ENCODE measurements around the gene DHH.

Gene DHH

DNA sequence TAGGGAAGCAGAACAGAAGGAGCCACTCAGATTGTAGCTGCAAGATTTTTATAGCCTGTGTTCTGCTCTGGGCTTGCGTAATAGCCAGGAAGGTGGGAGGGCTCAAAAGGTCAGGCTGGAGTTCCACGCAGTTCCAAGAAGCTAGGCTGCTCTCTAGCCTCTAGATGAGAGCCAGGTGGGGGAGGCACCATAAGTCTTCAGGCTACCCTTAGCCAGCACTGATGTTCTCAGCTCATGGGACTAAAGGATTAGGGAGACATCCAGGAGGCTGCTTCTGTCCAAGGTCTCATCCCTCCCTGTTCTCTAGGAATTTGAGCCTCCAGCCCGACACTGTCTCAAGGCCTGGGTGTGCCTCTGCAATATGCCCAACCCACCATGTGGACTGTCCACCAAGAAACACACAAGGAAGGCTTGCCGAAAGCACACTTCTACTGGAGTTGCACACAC lies 14.4 kb upstream of the DHH start:
- peak overlapping the region; percentile 88 for H3K4me3 ChIP-seq (ENCODE audit: control insufficient read depth, low read depth, low read length)
- DNase-seq (ENCODE audit: low read depth), result no peak

GRCh38 chr12:49105504-49106084 lies 11.0 kb upstream of the DHH start:
- no peak for TF ChIP-seq CTCF (IDR thresholded peaks at IDR 0.05; ENCODE audit: control insufficient read depth, insufficient read depth, low read depth, low read length, missing control alignments)

More for the DNA sequence above, 14.4 kb upstream of the DHH start:
- TF ChIP-seq CTCF (IDR thresholded peaks at IDR 0.05; ENCODE audit: control insufficient read depth, insufficient read depth, low read depth, low read length, missing control alignments), result no peak

GRCh38 chr12:49104822-49105221 lies 10.2 kb upstream of the DHH start:
- no peak for TF ChIP-seq CTCF (IDR thresholded peaks at IDR 0.05; ENCODE audit: control insufficient read depth, insufficient read depth, low read depth, low read length, missing control alignments)
- DNase-seq (ENCODE audit: low read depth), result no peak
- H3K4me3 ChIP-seq (ENCODE audit: control insufficient read depth, low read depth, low read length), result no peak overlapping the region

More at GRCh38 chr12:49105504-49106084, 11.0 kb upstream of the DHH start:
- H3K4me3 ChIP-seq (ENCODE audit: control insufficient read depth, low read depth, low read length), result no peak overlapping the region
- DNase-seq (ENCODE audit: low read depth), result no peak

GRCh38 chr12:49100380-49100779 lies 5.8 kb upstream of the DHH start:
- no peak for TF ChIP-seq CTCF (IDR thresholded peaks at IDR 0.05; ENCODE audit: control insufficient read depth, insufficient read depth, low read depth, low read length, missing control alignments)
- no peak overlapping the region for H3K4me3 ChIP-seq (ENCODE audit: control insufficient read depth, low read depth, low read length)
- no peak for DNase-seq (ENCODE audit: low read depth)

DNA sequence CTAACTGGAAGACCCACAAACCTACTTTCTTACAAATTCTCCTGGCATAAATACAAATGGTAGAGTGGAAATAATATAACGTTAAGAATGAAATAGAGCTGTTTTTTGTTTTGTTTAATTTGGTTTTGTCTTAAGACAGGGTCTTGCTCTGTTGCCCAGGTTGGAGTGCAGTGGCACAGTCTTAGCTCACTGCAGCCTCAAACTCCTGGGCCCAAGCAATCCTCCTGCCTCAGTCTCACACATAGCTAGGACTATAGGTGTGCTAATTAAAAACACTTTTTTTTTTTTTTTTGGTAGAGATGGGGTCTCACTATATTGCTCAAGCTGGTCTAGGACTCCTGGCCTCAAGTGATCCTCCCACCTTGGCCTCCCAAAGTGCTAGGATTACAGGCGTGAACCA lies 4.1 kb upstream of the DHH start:
- H3K4me3 ChIP-seq (ENCODE audit: control insufficient read depth, low read depth, low read length), result no peak overlapping the region
- no peak for DNase-seq (ENCODE audit: low read depth)
- TF ChIP-seq CTCF (IDR thresholded peaks at IDR 0.05; ENCODE audit: control insufficient read depth, insufficient read depth, low read depth, low read length, missing control alignments), result no peak

DNA sequence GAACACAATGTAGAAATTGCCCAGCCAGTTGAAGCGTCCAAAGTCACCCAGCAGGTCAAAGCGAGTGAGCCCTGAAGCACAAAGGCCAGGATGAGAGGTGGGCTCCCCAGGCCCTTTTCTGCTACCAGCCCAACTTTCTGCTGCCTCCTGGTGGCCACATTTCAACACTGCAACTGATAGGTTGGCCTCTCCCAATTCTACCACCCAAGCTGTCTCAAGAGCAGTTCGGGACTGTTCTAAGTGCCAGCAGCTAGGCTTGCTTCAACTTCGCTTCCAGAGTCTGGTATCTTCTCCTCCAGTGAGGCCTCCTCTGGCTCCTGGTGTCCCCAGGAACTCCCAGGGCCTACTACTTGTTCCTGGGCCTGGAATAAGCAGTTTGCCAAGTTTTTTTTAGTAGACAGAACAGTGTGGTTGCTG lies 3.4 kb upstream of the DHH start:
- no peak for DNase-seq (ENCODE audit: low read depth)
- TF ChIP-seq CTCF (IDR thresholded peaks at IDR 0.05; ENCODE audit: control insufficient read depth, insufficient read depth, low read depth, low read length, missing control alignments), result peak; percentile 85
- H3K4me3 ChIP-seq (ENCODE audit: control insufficient read depth, low read depth, low read length), result no peak overlapping the region
